GM19238 (cell line): ENCODE measurements around the gene MRPL14.

Experiments
- DNase-seq: peaks from one replicate; pipeline ENCODE4 v3.0.0; 2011; ENCODE audit warnings: low spot score; ENCODE audit not compliant: insufficient read length

Gene MRPL14

DNA sequence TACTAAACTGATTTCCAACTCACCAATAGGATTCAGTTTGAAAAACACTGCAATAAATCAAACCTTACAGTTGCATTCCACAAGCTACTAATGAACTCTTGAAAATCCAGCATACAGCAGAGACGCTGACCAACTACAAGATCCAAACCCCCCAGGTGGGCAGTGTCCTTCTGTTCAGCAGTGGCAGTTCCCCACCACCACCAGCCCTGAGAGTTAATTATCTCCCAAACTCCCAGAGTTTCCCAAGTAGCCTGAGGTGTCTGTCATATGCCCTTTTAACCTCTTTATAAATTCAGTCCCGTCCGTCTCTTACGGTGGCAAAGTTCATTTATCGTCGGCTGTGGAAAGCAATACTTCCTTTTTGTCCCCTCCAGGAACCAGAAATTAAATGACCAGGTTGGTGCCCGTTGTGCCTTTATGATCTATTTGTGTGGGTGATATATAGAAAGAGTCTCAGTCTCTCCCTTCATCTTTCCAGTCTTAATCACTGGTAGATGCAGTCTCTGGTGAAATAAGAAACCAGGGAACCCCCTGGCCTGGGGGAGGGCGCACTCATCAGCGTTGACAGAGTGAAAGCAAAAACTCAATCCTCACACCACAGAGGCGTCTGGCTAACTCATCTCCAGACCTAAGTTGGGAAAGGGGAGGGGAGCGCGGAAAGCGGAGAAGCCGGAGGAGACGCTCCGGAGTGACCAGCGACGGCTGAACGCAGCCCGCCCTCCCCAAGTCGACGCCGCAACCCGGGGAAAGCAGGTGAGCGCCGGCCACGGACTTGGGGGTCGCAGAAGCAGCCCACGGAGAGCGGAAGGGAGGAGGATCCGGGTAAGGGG lies 717 bp downstream of the MRPL14 start:
- DNase-seq = peak; percentile 77

DNA sequence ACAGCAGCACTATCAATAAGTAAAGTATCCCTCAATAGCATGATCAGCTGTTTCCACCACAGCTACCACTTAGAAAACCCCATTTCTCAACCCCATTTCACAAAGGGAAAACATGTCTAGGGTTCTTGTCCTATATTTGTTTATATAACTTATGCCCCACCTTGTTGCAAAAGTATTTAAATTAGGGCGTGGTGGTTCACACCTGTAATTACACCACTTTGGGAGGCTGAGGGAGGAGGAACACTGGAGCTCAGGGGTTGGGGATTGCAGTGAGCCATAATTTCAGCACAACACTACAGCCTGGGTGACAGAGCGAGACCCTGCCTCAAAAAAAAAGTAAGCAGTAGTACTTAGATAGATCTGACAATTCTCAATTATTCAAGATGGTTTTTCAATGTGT lies 3.7 kb downstream of the MRPL14 start:
- DNase-seq = no peak

DNA sequence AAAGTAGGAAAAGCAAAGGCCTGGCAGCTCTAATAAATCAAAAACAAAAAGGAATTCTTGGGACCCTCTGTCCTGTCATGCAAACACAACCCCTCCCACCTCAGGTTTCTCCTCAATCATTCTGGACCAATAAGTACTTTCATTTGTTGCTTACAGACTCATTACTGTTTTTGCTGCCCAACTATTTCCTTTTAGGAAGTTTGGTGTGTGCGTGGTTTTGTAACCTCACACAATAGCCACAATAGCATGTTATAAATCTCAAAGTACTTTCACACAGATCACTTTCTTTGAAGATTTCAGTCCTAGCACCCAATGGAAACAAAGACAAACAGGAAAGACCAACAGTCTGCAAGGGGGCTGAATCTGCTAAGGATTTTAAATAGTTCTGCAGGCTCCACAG lies 4.5 kb downstream of the MRPL14 start:
- DNase-seq = no peak

GRCh38 chr6:44120692-44121443 lies 6.4 kb downstream of the MRPL14 start:
- DNase-seq = no peak

DNA sequence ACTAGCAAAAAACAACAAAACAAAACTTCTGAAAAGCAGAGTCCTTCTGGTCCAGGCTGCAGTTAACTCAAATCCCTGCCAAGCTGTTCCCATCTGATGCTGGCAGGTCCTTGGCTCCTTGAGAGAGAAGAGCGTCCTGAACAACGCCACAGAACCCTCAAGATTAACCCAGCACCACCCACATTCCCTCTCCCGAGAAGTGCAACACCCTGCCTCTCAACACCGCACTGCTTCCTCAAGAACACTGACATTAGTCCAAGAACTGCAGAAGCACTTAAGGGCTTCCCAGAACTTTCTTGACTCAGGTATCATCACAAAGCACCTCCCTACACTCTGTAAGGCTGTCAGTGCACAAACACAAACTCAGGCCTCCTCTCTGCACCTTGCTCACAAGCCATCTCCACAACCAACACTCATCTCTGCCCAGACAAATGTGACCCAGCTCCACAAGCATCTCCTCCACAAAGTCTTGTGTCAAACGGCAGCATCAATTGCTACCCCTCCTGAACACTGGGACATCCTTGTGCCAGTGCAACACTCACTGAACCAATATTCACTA lies 7.5 kb downstream of the MRPL14 start:
- no peak for DNase-seq

DNA sequence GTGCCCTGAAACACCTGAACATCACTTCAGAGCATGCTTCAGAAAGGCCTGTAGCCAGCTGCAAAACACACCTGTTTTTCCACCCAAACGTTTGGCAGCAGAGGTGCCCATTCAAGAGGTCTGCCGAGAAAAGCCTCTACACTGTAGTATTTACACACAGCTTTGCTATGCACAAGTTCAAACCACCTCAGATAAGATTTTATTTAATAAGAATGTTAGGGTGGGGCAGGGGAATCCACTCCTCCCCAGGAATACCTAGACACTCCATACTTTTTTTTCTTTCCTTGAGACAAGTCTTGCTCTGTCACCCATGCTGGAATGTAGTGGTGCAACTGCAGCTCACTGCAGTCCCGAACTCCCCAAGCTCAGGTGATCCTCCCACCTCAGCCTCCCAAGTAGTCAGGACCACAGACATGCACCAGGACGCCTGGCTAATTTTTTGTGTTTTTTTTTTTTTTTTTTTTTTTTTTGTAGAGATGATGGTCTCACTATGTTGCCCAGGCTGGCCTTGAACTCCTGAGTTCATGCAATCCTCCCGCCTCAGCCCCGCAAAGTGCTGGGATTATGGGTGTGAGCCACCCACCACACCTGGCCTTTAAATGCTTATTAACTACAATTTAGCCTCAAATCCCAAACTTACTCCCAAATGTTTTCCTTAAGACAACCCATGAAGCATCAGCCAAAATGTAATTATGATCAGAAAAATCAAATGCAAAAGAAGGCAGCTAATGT lies 9.7 kb downstream of the MRPL14 start:
- DNase-seq = no peak

GRCh38 chr6:44116641-44117382 lies 10.4 kb downstream of the MRPL14 start:
- no peak for DNase-seq

- no peak for DNase-seq
These were observed 11.4 kb downstream of the MRPL14 start for GRCh38 chr6:44115866-44116265.

GRCh38 chr6:44113414-44113813 lies 13.8 kb downstream of the MRPL14 start:
- no peak for DNase-seq

GRCh38 chr6:44111434-44112417 lies 15.5 kb downstream of the MRPL14 start:
- no peak for DNase-seq

DNA sequence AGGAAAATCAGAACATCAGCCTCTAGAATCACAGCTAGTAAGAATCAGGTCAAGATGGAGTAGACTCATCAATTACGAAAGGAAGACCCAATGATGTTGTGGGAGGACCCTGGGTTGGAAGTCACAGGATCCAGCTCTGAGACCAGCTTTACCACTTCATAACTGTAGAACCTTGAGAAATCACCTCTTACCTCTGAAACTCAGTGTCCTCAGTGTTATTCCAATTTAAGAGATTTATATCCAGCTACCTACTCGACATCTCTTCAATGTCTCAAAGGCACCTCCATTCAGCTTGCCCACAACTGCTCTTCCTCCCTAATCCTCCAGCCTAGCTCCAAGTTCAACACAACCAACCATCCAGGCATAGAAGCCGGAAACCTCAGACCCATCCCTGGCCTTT lies 16.3 kb downstream of the MRPL14 start:
- DNase-seq = no peak

DNA sequence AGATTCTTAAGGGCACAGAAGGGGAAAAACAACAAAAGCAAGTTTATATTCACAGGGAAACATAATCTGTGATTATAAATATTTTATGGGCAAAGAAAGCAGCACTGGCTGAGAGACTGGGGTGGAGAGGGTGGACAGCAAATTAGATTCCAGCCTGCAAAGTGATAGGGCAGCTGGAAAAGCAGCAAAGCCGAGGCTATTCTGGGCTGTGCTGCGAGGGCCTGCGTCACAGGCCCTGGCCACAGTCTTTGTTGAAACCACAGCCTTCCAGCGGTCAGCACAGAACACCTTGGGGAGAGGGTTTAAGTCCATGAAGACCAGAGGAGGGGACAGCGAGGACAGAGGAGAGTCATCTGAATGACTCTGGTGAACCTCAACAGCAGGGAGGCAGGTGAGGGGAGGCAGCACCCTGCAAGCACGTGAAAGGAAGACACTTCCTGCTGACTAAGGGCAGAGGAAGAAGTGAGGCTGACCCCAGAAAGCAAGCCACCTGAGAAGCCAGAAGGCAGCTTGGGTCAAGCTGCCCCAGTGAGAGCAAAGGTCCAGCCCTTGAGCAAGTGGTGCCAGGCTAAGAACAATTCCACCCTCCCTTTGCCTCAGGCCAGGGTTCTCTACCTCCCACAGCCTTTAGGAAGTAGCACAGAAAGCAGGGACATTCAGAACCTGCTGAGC lies 17.1 kb downstream of the MRPL14 start:
- DNase-seq = no peak

DNA sequence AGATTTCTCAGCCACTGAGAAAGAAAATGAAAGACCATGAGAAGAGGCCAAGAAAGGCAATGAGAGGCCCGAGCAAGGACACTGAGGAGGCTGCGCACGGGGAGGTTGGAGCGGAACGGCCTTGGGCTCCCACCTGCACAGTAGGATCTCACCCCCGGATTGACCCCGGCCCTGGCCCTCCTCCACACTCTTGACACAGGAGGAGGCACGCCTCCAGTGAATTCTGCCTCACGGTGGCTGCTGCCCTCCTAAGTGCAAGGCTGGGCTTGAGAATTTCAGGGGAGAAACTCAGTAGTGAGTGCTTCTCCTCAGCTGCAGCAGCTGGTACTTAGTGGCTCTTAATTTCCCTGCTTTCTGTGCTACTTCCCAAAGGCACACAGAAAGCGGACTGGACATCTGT lies 18.0 kb downstream of the MRPL14 start:
- DNase-seq = no peak

- DNase-seq = no peak
These were observed 18.8 kb downstream of the MRPL14 start for GRCh38 chr6:44108471-44108870.

- no peak for DNase-seq
These were observed 20.2 kb downstream of the MRPL14 start for GRCh38 chr6:44107017-44107416.

DNA sequence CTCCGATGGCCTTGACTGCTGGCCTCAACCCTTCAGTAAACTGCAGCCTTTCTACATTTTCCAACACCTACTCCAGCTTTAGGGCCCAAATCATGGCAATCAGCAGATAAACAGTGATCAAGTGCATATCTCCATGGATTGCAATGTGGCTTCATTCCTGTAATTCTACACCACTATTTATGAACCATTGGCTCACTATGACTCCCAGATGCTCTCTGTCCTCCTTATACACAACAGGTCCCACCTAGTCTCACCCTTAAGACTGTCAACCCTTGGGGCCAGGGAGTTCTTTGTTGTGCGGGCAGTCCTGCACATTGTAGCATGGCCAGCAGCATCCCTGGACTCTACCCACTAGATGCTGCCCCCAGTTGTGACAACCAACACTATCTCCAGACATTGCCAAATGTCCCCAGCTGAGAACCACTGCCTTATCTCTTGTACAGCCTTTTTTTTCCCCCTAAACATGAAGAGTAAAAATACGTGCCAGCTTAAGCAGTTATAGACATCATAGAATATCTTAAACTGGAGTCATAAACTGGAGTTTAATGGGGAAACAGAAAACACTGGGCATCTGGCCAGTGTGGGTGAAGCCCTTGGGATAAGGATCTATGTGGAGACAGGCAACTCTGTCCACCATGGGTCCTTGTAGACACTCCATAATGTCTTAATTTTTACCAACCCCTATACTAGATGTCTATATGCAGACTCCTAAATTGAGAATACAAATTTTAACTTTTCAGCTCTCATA lies 21.1 kb downstream of the MRPL14 start:
- DNase-seq = no peak

DNA sequence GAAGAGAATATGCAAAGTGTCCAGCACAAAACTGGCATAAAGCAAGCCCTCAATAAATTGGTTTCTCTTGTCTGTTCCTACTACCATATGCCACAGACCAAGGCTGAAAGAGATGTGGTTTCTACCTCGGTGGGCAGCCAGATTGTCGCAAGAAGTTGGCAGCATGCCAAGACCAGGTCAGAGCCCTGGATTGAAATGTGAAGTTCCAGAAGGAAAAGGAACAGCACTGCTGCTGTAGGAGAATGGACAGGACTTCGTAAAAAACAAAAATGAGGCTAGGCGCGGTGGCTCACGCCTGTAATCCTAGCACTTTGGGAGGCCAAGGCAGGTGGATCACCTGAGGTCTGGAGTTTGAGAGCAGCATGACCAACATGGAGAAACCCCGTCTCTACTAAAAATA lies 22.1 kb downstream of the MRPL14 start:
- DNase-seq = no peak

- DNase-seq = no peak
These were observed 22.7 kb downstream of the MRPL14 start for GRCh38 chr6:44104481-44105021.
